GM12891 (cell line): ENCODE data around the gene CEMIP.

ENCODE experiments used
- POLR2A ChIP-seq: IDR thresholded peaks from 2 replicates; pipeline ENCODE4 v1.6.1; 2011; ENCODE audit warnings: low read depth, low read length, control low read depth
- POLR2AphosphoS5 ChIP-seq: IDR thresholded peaks from 2 replicates; pipeline ENCODE4 v1.6.1; 2011; ENCODE audit warnings: low read depth, low read length, control low read depth
- SPI1 ChIP-seq: IDR thresholded peaks from 2 replicates; pipeline ENCODE4 v1.6.1; 2011; ENCODE audit warnings: low read depth, low read length, control low read depth
- TAF1 ChIP-seq: IDR thresholded peaks from 2 replicates; pipeline ENCODE4 v1.6.1; 2011; ENCODE audit warnings: low read depth, low read length, control low read depth

- TF ChIP-seq POLR2AphosphoS5 (no peak), TAF1 (no peak), SPI1 (no peak), POLR2A (no peak)
Observed at GRCh38 chr15:80730387-80730786, 48.8 kb upstream of the CEMIP start.
